GM18505 (cell line): ENCODE measurements around the gene KRTAP9-8.
"Not testable (repeated sequence)": the region's sequence is repeated elsewhere in the genome, so short reads cannot be mapped to it uniquely, and the experiment has no call there.

Experiments
- ATAC-seq: cut with Tn5 transposase; IDR thresholded peaks from one replicate; pipeline ENCODE4 v1.9.1; 2021; ENCODE audit not compliant: unreplicated experiment
- POLR2A ChIP-seq: IDR thresholded peaks from 4 replicates; pipeline ENCODE4 v1.6.1; 2011; ENCODE audit warnings: borderline replicate concordance; ENCODE audit not compliant: insufficient read depth, insufficient read length; ENCODE audit errors: extremely low read depth

The KRTAP9-8 gene

DNA sequence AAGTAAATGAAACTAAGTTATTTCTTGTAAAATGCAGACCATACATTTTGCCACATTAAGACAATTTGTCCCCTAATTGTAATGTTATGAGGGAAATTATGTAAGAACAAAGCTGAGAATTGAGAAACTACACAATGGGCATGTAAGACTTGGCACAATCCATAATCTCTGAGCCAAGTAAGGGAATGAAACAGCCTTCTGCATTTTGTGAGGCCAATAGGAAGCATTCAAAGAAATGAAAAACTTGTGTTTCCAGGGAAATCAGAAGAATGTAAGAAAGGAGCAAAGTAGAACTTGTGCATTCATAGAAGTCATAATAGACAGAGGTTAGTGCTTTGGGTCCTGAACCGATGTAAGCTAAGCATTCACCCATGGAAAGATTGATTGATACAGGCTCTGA lies 13.5 kb downstream of the KRTAP9-8 start:
- TF ChIP-seq POLR2A: no peak
- ATAC-seq: no peak

- no peak for TF ChIP-seq POLR2A
- ATAC-seq: no peak
Observed at GRCh38 chr17:41254861-41255260, 17.1 kb downstream of the KRTAP9-8 start.

- not testable (repeated sequence) for ATAC-seq
Observed at GRCh38 chr17:41255381-41256290, 17.8 kb downstream of the KRTAP9-8 start, which contains the start of gene KRTAP9-9. KRTAP9-9 (plus strand) TSS chr17:41255384.

- no peak for TF ChIP-seq POLR2A
- no peak for ATAC-seq
Observed at GRCh38 chr17:41256291-41256685, 18.5 kb downstream of the KRTAP9-8 start.

DNA sequence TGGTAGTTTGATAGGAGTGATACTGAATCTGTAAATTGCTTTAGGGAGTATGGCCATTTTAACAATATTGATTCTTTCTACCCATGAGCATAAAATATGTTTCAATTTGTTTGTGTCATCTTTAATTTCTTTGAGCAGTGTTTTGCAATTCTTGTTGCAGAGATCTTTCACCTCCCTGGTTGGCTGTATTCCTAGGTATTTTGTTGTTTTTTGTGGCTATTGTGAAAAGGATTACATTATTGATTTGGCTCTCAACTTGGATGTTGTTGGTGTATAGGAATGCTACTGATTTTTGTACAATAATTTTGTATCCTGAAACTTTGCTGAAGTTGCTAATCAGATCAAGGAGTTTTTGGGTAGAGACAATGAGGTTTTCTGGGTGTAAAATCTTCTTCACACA lies 20.6 kb downstream of the KRTAP9-8 start:
- no peak for ATAC-seq
- TF ChIP-seq POLR2A: no peak

- TF ChIP-seq POLR2A: no peak
- no peak for ATAC-seq
Observed at GRCh38 chr17:41263212-41263611, 25.4 kb downstream of the KRTAP9-8 start.

GRCh38 chr17:41264599-41264998 lies 26.8 kb downstream of the KRTAP9-8 start:
- ATAC-seq: no peak
- TF ChIP-seq POLR2A: no peak

DNA sequence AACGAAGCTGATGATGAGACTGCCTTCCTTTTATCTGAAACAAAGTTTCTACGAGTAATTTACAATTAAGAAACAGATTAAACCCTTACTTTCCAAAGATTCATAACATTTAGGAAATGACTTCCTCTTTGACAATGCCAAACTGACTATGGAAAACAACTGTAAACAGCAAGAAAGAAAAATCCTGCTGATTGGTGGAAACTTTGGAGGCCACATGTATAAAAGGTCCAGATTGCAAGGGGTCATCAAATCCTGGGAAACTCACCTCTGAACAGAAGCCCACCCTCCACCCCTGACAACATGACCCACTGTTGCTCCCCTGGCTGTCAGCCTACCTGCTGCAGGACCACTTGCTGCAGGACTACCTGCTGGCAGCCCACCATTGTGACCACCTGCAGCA lies 27.3 kb downstream of the KRTAP9-8 start, which contains the start of gene KRTAP9-6:
Gene KRTAP9-6, plus strand, starts transcription at position 301 of the 400 bp plus-strand sequence. Its CDS starts 0 bp downstream, at position 301.
- TF ChIP-seq POLR2A: no peak
- ATAC-seq: no peak

GRCh38 chr17:41267711-41268110 lies 29.9 kb downstream of the KRTAP9-8 start:
- no peak for ATAC-seq
- no peak for TF ChIP-seq POLR2A

- not testable (repeated sequence) for ATAC-seq
Observed at GRCh38 chr17:41271323-41271722, 33.5 kb downstream of the KRTAP9-8 start.

DNA sequence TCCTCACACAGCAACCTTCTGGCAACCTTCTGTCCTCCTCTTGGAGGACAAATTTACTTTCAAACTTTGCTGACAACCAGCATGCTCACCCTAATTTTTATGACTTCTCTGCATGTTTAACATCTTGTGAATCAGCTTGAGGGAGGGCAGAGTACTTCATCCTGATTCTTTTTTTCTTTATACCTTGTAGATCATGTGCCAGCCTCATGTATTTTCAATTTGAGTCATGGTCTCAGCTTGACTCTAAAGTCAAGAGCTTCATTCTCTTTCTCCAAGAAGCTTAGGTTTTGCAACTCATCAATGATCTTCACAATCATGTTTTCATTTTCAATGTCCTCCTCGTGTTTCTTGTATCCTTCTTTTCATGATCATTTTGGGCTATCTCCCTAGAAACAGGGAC lies 34.1 kb downstream of the KRTAP9-8 start:
- no peak for ATAC-seq
- TF ChIP-seq POLR2A: no peak

- ATAC-seq: not testable (repeated sequence)
Observed at GRCh38 chr17:41275648-41276190, 37.9 kb downstream of the KRTAP9-8 start, which contains the start of gene KRTAP9-7. KRTAP9-7 (plus strand) TSS chr17:41275698; CDS start chr17:41275698, 0 bp downstream.

- no peak for ATAC-seq
- TF ChIP-seq POLR2A: no peak
Observed at GRCh38 chr17:41278176-41278955, 40.6 kb downstream of the KRTAP9-8 start.
